Hepatocyte (in vitro differentiated cells): ENCODE results near the gene MEP1B. TPM values are rescaled to one million over a fixed set of nuclear protein-coding genes. Genes with fewer than 3 reads are reported as not detected.
"Not testable (repeated sequence)": the region's sequence is repeated elsewhere in the genome, so short reads cannot be mapped to it uniquely, and the experiment has no call there.

Experiments used
- DNase-seq: peaks from one replicate; pipeline ENCODE4 v3.0.0-alpha.2; 2016; ENCODE audit warnings: low spot score
- H2AFZ ChIP-seq: fragments of 200-600 bp; sonication (generic); 2 replicates; pipeline ENCODE4 v1.6.0; 2016; ENCODE audit warnings: antibody characterized with exemption, mild to moderate bottlenecking
- H3K27ac ChIP-seq: fragments of 200-600 bp; sonication (generic); 2 replicates; pipeline ENCODE4 v1.5.1; 2016; ENCODE audit warnings: mild to moderate bottlenecking
- H3K27me3 ChIP-seq: fragments of 200-600 bp; sonication (generic); 2 replicates; pipeline ENCODE4 v1.6.1; 2016
- H3K36me3 ChIP-seq: fragments of 200-600 bp; sonication (generic); replicated peaks from 2 replicates; pipeline ENCODE4 v1.5.1; 2016; ENCODE audit warnings: low read depth; ENCODE audit not compliant: insufficient read depth
- H3K4me1 ChIP-seq: fragments of 200-600 bp; sonication (generic); 2 replicates; pipeline ENCODE4 v1.5.1; 2016; ENCODE audit warnings: mild to moderate bottlenecking, moderate library complexity; ENCODE audit not compliant: insufficient read depth
- H3K4me2 ChIP-seq: fragments of 200-600 bp; sonication (generic); 2 replicates; pipeline ENCODE4 v1.6.0; 2016
- H3K4me3 ChIP-seq: fragments of 200-600 bp; sonication (generic); 2 replicates; pipeline ENCODE4 v1.5.1; 2016; ENCODE audit warnings: mild to moderate bottlenecking
- H3K79me2 ChIP-seq: fragments of 200-600 bp; sonication (generic); 2 replicates; pipeline ENCODE4 v1.6.0; 2017; ENCODE audit warnings: mild to moderate bottlenecking
- H3K9me2 ChIP-seq: fragments of 200-600 bp; sonication (generic); replicated peaks from 2 replicates; pipeline ENCODE4 v1.6.0; 2017; ENCODE audit warnings: mild to moderate bottlenecking; ENCODE audit not compliant: insufficient read depth
- H3K9me3 ChIP-seq: fragments of 200-600 bp; sonication (generic); 2 replicates; pipeline ENCODE4 v1.5.1; 2016; ENCODE audit warnings: low read depth, mild to moderate bottlenecking
- H4K20me1 ChIP-seq: fragments of 200-600 bp; sonication (generic); 2 replicates; pipeline ENCODE4 v1.6.0; 2016; ENCODE audit warnings: mild to moderate bottlenecking; ENCODE audit not compliant: insufficient read depth, poor library complexity, severe bottlenecking
- CTCF ChIP-seq: fragments of 200-600 bp; sonication (generic); IDR thresholded peaks from 2 replicates; pipeline ENCODE4 v1.5.1; 2016; ENCODE audit warnings: antibody characterized with exemption, mild to moderate bottlenecking; ENCODE audit not compliant: poor library complexity
- EZH2 ChIP-seq: fragments of 200-600 bp; sonication (generic); IDR thresholded peaks from 2 replicates; pipeline ENCODE4 v1.6.1; 2016; ENCODE audit warnings: antibody characterized with exemption, mild to moderate bottlenecking, borderline replicate concordance
- EZH2phosphoT487 ChIP-seq: fragments of 200-600 bp; sonication (generic); IDR thresholded peaks from one replicate; pipeline ENCODE4 v1.6.1; 2018; ENCODE audit warnings: antibody characterized with exemption, mild to moderate bottlenecking, low read depth, moderate library complexity; ENCODE audit not compliant: unreplicated experiment, severe bottlenecking
- WGBS: methylation state at CpG from one replicate; pipeline ENCODE4 v1.1.6; 2016; ENCODE audit warnings: low lambda C conversion rate; ENCODE audit errors: missing lambda C conversion rate; 5-methylcytosine and 5-hydroxymethylcytosine counted together
- polyA plus RNA-seq: library from polyadenylated mRNA; unstranded; fragments of >200 nt; fragmentation: Nextera tagmentation; extraction: Ambion mirVana; gene quantifications from 2 replicates; pipeline ENCODE4 v1.2.1, GENCODE V29; 2016
- total RNA-seq: library from RNA; depleted of rRNA; stranded (reverse); fragments of >200 nt; gene quantifications from 2 replicates; pipeline ENCODE4 v1.2.3, GENCODE V29; 2014

Gene MEP1B
- total and polyA plus RNA-seq, 2 experiments from 2014 or later, result 0.22 to 2.3 TPM

- Histone ChIP-seq H3K79me2 (no peaks in the 10 kb centered on the region), H4K20me1 (no peaks in the 10 kb centered on the region), H3K4me3 (no peak overlapping the region), H2AFZ (no peak overlapping the region), H3K27me3 (no peaks in the 10 kb centered on the region), H3K27ac (no peak overlapping the region), H3K36me3 (no peaks in the 10 kb centered on the region), H3K4me1 (peaks cover 3% of the 10 kb centered on the region), H3K9me3 (no peaks in the 10 kb centered on the region), H3K9me2 (no peaks in the 10 kb centered on the region), H3K4me2 (no peak overlapping the region)
- 82% methylated on average over 3 of the region's 3 CpGs for WGBS
- TF ChIP-seq EZH2 (no peak), EZH2phosphoT487 (no peak), CTCF (no peak)
- no peak for DNase-seq
Measured at GRCh38 chr18:32219431-32220018, 29.7 kb downstream of the MEP1B start.

GRCh38 chr18:32233348-32233747, 43.5 kb downstream of the MEP1B start:
- not testable (repeated sequence) for H3K4me1 ChIP-seq, H4K20me1 ChIP-seq, H3K36me3 ChIP-seq, H3K27me3 ChIP-seq, H3K9me2 ChIP-seq, H3K79me2 ChIP-seq, H3K9me3 ChIP-seq, H3K4me2 ChIP-seq, H3K4me3 ChIP-seq, H3K27ac ChIP-seq, DNase-seq, H2AFZ ChIP-seq
- WGBS, result 95% methylated on average over 15 of the region's 15 CpGs

GRCh38 chr18:32237049-32237448, 47.2 kb downstream of the MEP1B start:
- Histone ChIP-seq H3K36me3 (no peaks in the 10 kb centered on the region), H2AFZ (no peak overlapping the region), H3K27me3 (no peaks in the 10 kb centered on the region), H3K4me3 (no peak overlapping the region), H3K27ac (peak overlapping the region; percentile 76), H4K20me1 (no peaks in the 10 kb centered on the region), H3K9me2 (no peaks in the 10 kb centered on the region), H3K4me2 (no peak overlapping the region), H3K4me1 (peaks cover 9% of the 10 kb centered on the region), H3K79me2 (no peaks in the 10 kb centered on the region), H3K9me3 (no peaks in the 10 kb centered on the region)
- 55% methylated on average over 3 of the region's 3 CpGs for WGBS
- DNase-seq, result peak; percentile 28
- TF ChIP-seq EZH2 (no peak), EZH2phosphoT487 (no peak), CTCF (no peak)

GRCh38 chr18:32238635-32239268, 48.9 kb downstream of the MEP1B start:
- WGBS, result 89% methylated on average over 5 of the region's 5 CpGs
- Histone ChIP-seq H3K9me2 (no peaks in the 10 kb centered on the region), H4K20me1 (no peaks in the 10 kb centered on the region), H3K79me2 (no peaks in the 10 kb centered on the region), H3K27ac (no peak overlapping the region), H3K9me3 (no peaks in the 10 kb centered on the region), H3K4me1 (peaks cover 9% of the 10 kb centered on the region), H3K36me3 (no peaks in the 10 kb centered on the region), H3K27me3 (no peaks in the 10 kb centered on the region), H2AFZ (no peak overlapping the region), H3K4me2 (no peak overlapping the region), H3K4me3 (no peak overlapping the region)
- no peak for DNase-seq
- TF ChIP-seq EZH2 (no peak), EZH2phosphoT487 (no peak), CTCF (no peak)
